ENCODE results near the gene SGCE. TPM values are rescaled to one million over a fixed set of nuclear protein-coding genes. Genes with fewer than 3 reads are reported as not detected.
"Not testable (repeated sequence)": the region's sequence is repeated elsewhere in the genome, so short reads cannot be mapped to it uniquely, and the experiment has no call there.

SGCE gene
- 6.5 TPM for total RNA-seq

DNA sequence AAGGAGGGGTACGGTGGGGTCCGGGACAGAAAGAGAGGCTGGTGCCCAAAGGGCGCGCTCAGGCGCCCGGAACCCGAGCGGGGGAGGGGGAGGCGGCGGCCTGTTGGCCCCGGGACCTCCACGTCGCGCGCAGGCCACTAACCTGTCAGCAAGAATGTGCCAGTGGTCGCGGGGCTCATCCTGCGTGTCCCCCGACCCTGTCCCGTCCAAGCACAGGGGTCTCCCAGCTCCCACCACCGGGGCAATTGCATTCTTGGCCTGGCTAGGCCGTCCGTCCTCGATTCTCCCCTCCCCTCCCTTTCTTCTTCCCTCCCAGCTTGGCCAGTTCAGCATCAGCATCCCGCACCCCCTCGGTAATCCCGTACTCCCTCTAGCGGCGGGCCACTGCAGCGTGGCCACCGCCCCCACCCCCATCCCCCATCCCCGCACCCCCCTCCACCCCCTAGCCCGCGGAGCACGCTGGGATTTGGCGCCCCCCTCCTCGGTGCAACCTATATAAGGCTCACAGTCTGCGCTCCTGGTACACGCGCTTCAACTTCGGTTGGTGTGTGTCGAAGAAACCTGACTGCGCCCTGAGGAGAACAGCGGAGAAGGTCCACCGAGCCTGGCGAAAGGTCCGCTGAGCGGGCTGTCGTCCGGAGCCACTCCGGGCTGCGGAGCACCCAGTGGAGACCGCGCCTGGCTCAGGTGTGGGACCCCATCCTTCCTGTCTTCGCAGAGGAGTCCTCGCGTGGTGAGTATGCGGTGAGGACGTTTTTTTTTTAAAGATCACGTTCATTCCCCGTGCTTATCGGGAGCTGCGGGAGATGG lies at the start of gene SGCE:
SGCE (minus strand) TSS at position 286 of the 810 bp plus-strand sequence; CDS start at position 251, 35 bp downstream.
- ATAC-seq (peak; percentile 56), DNase-seq (ENCODE audit: low spot score) (peak; percentile 64)

DNA sequence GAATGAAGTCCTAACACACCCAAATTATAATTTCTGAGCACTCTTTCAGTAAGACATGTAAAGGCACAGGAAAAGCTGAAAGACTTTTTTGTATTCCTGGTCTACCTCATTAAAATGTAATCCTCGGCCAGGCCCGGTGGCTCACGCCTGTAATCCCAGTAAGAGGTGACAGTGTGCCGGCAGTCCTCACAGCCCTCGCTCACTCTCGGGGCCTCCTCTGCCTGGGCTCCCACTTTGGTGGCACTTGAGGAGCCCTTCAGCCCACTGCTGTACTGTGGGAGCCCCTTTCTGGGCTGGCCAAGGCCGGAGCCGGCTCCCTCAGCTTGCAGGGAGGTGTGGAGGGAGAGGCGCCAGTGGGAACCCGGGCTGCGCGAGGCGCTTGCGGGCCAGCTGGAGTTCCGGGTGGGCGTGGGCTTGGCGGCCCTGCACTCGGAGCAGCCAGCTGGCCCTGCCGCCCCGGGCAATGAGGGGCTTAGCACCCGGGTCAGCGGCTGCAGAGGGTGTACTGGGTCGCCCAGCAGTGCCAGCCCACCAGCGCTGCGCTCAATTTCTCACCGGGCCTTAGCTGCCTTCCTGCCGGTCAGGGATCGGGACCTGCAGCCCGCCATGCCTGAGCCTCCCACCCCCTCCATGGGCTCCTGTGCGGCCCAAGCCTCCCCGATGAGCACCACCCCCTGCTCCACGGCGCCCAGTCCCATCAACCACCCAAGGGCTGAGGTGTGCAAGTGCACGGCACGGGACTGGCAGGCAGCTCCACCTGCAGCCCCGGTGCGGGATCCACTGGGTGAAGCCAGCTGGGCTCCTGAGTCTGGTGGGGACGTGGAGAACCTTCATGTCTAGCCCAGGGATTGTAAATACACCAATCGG lies 49.5 kb upstream of the SGCE start:
- not testable (repeated sequence) for DNase-seq (ENCODE audit: low spot score)

GRCh38 chr7:94701555-94701973 lies 45.6 kb upstream of the SGCE start:
- no peak for ATAC-seq

More for the DNA sequence above, 49.5 kb upstream of the SGCE start:
- ATAC-seq: not testable (repeated sequence)

GRCh38 chr7:94700926-94701554 lies 45.1 kb upstream of the SGCE start:
- no peak for DNase-seq (ENCODE audit: low spot score)
- ATAC-seq: no peak

More at GRCh38 chr7:94701555-94701973, 45.6 kb upstream of the SGCE start:
- no peak for DNase-seq (ENCODE audit: low spot score)

DNA sequence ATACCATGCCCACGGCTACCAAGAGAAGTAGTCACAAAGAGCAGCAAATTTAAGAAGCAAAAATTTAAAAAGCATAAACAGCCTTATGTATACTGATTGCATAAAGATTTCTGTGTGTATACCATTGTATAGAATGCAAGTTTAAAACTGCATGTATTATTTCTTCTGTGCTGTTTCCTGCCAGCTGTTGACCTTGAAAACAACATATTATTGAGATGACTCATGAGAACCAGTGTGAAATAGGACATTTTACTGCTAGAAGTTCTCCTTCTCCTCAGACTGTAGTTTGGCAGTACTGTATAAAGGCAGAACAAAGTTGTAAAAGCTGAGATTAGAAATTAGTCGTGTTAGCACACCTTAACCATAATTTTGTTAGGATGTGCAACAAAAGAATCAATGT lies 42.3 kb upstream of the SGCE start:
- DNase-seq (ENCODE audit: low spot score) (no peak), ATAC-seq (no peak)

DNA sequence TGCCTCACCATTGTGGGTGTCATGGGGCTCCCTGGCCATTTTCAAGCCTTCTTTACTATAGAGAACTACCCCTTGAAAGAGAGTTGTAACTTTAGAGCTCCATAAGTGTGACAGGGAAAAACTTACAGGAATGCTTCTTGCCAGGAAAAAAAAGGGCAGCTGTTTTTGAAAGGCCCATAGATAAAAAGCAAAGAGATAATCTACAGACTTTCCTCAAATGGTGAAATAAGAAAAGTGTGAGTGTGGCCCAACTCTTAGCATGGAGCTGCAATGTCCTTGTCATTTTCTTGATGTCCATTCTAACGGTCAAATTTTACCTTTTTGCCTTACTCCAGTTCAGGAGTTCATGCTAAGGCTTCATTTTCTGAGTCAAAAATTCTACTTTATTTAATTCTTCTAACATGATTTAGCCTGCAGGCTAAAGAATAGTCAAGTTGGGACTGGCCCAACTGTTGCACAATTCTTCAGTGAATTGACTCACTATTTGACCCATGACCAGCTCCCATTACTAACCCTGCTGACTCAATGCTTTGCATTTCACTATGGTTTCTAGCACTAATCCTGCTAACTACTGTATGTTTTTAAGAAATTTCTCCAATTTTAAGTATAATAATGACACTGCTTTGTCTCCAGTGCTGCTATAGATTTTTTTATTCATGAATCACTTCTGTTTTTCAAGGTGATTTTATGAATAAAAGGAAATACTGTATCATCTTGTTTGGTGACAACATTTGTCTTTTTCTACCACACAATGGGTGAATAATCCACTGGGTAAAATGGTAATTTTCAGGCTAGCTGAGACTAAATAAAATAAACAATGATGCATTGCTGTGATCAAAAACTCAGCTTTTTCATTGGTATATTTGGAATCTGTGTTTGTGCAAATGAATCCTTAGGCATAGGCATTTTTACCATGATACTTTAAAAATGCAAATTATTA lies 41.4 kb upstream of the SGCE start:
- DNase-seq (ENCODE audit: low spot score) (peak; percentile 71), ATAC-seq (peak; percentile 98)

DNA sequence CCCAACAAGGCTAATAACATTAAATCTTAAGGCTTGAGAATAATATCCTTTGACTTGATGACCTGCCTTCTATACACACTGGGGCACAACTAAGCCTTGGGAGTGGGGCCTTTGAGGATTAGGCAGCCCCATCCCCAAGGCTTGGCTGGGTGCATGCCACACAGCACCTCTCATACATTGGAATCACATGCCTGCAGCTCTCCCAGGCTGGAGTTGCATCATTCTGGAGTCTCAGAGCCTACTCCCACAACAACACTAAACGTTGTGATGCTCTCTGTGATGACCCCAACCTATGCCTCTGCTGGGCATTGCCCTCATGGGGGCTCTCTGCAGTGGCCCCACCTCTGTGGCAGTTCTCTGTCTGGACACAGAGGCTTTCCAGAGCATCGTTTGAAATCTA lies 31.9 kb upstream of the SGCE start:
- no peak for ATAC-seq

DNA sequence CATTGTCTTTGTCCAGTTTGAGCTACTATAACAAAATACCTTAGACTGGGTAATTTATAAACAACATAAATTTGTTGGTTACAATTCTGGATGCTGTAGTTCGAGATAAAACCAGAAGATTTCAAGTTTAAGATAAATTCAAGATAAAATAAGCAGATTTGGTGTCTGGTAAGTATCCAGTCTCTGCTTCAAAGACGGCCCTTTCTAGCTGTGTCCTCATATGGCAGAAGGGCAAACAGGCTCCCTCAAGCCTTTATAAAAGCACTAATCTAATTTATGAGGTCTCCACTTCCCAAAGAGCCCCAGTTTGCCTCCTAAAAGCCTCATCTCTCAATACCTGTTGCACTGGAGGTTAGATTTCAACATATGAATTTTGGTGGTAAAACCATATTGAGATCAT lies 31.1 kb upstream of the SGCE start:
- ATAC-seq (no peak), DNase-seq (ENCODE audit: low spot score) (no peak)

More for the DNA sequence above, 31.9 kb upstream of the SGCE start:
- no peak for DNase-seq (ENCODE audit: low spot score)

GRCh38 chr7:94683066-94683465 lies 27.1 kb upstream of the SGCE start:
- no peak for DNase-seq (ENCODE audit: low spot score)
- ATAC-seq: no peak

GRCh38 chr7:94679358-94679757 lies 23.4 kb upstream of the SGCE start:
- DNase-seq (ENCODE audit: low spot score) (no peak), ATAC-seq (no peak)

DNA sequence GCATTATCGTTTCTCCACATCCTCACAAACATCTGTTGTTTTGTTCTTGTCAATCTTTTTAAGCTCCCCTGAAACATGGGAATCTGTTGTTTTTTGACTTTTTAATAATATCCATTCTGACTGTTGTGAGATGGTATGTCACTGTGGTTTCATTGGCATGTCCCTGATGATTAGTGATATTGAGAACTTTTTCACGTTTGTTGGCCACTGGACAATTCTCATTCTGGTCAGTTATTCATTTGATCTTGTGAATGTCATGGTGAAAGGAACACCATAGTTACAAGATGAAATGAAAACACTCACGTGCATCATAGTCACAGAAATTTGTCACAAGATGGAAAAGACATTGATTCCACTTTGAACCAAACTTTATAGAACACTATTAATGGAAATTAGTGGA lies 20.5 kb upstream of the SGCE start:
- DNase-seq (ENCODE audit: low spot score) (no peak), ATAC-seq (no peak)

GRCh38 chr7:94675356-94675755 lies 19.4 kb upstream of the SGCE start:
- ATAC-seq: no peak

GRCh38 chr7:94671444-94672235 lies 15.7 kb upstream of the SGCE start:
- ATAC-seq: no peak

More at GRCh38 chr7:94675356-94675755, 19.4 kb upstream of the SGCE start:
- DNase-seq (ENCODE audit: low spot score): no peak

DNA sequence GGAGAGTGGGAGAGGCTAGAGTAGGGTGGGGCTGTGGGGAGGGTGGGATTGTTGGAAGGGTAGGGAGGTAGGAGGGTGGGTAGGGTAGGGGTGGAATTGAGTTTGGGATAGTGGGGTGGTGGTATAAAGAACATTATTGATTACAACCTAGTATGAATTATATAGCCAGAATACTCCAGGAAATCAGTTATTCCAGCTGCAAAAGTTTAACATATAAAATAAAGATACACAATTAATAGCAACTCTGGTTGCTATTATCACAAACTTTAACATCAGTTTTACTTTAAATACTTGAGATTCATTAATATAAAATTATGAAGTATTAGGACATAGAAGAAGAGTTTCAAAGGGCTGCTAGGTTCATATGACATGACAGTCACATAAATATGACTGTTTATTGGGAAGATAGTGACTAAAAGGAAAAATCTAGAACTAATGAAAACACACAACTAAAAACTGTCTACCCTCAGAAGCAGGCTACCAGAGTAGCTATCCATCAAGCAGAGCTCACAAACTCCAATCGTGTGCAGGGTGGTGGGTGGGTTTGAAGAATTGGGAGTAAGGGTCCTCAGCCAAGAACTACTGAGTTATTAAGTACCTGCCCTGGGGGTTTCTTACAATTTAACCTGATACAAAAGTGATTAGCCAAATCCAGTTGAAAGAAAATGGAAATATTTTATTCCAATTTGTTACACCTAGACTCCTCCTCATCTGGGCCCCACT lies 14.0 kb upstream of the SGCE start:
- no peak for ATAC-seq
- DNase-seq (ENCODE audit: low spot score): no peak

More at GRCh38 chr7:94671444-94672235, 15.7 kb upstream of the SGCE start:
- DNase-seq (ENCODE audit: low spot score): no peak

GRCh38 chr7:94666879-94667587 lies 11.1 kb upstream of the SGCE start:
- no peak for ATAC-seq
- DNase-seq (ENCODE audit: low spot score): no peak

DNA sequence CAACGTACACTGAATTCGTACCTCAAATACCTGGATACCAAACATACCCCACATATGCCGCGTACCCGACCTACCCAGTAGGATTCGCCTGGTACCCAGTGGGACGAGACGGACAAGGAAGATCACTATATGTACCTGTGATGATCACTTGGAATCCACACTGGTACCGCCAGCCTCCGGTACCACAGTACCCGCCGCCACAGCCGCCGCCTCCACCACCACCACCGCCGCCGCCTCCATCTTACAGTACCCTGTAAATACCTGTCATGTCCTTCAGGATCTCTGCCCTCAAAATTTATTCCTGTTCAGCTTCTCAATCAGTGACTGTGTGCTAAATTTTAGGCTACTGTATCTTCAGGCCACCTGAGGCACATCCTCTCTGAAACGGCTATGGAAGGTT lies 9.5 kb upstream of the SGCE start:
- no peak for DNase-seq (ENCODE audit: low spot score)
- ATAC-seq: no peak

DNA sequence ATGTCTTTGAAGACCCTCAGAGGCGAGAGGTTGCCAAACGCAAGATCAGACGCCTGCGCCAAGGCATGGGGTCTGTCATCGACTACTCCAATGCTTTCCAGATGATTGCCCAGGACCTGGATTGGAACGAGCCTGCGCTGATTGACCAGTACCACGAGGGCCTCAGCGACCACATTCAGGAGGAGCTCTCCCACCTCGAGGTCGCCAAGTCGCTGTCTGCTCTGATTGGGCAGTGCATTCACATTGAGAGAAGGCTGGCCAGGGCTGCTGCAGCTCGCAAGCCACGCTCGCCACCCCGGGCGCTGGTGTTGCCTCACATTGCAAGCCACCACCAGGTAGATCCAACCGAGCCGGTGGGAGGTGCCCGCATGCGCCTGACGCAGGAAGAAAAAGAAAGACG lies 8.1 kb upstream of the SGCE start:
- ATAC-seq: no peak
- no peak for DNase-seq (ENCODE audit: low spot score)

GRCh38 chr7:94662548-94662947 lies 6.6 kb upstream of the SGCE start:
- DNase-seq (ENCODE audit: low spot score) (no peak), ATAC-seq (no peak)
